T-helper 2 cell (primary cell): ENCODE measurements around the gene AREG.

ENCODE experiments used
- DNase-seq, 5 experiments: peaks; one replicate each; pipeline versions ENCODE4 v3.0.0 to v3.0.0-alpha.2; 2012 to 2022
- total RNA-seq, 2 donors: gene quantifications; one replicate each; lab custom pipeline; 2026; lab: John Stamatoyannopoulos, UW

The AREG gene
- total RNA-seq, result 13.7 to 27.5 reads per million in 2 donors

GRCh38 chr4:74444891-74445642, at the start of gene AREG:
Gene AREG, plus strand, starts transcription at chr4:74445136. Its CDS starts 210 bp downstream, at chr4:74445346.
- peak; percentile 68 to 90 (median 78) for DNase-seq

GRCh38 chr4:74395633-74396032, 49.3 kb upstream of the AREG start:
- no peak for DNase-seq

- peak in 1 of 5 experiments; percentile 36 for DNase-seq
Measured at GRCh38 chr4:74397748-74398426, 47.0 kb upstream of the AREG start.

GRCh38 chr4:74398894-74399589, 45.9 kb upstream of the AREG start:
- DNase-seq, result peak in 1 of 5 experiments; percentile 4

GRCh38 chr4:74400395-74400794, 44.5 kb upstream of the AREG start:
- DNase-seq, result no peak

- DNase-seq, result no peak
Measured at GRCh38 chr4:74402692-74403456, 42.1 kb upstream of the AREG start.

- DNase-seq, result no peak
Measured at GRCh38 chr4:74407891-74408290, 37.0 kb upstream of the AREG start.

- no peak for DNase-seq
Measured at GRCh38 chr4:74408639-74409038, 36.3 kb upstream of the AREG start.

GRCh38 chr4:74410272-74410671, 34.7 kb upstream of the AREG start:
- DNase-seq, result no peak

- DNase-seq, result no peak
Measured at GRCh38 chr4:74412225-74412624, 32.7 kb upstream of the AREG start.

GRCh38 chr4:74413265-74413664, 31.7 kb upstream of the AREG start:
- no peak for DNase-seq

GRCh38 chr4:74414149-74414809, 30.7 kb upstream of the AREG start:
- DNase-seq, result no peak

- DNase-seq, result no peak
Measured at GRCh38 chr4:74415602-74416300, 29.2 kb upstream of the AREG start.

GRCh38 chr4:74418063-74418670, 26.8 kb upstream of the AREG start:
- no peak for DNase-seq

GRCh38 chr4:74420863-74421262, 24.1 kb upstream of the AREG start:
- no peak for DNase-seq

GRCh38 chr4:74423104-74423503, 21.8 kb upstream of the AREG start:
- DNase-seq, result no peak

- no peak for DNase-seq
Measured at GRCh38 chr4:74424111-74424510, 20.8 kb upstream of the AREG start.

GRCh38 chr4:74426101-74426500, 18.8 kb upstream of the AREG start:
- DNase-seq, result peak in 1 of 5 experiments; percentile 3

GRCh38 chr4:74428276-74428675, 16.7 kb upstream of the AREG start:
- no peak for DNase-seq

GRCh38 chr4:74431113-74431826, 13.7 kb upstream of the AREG start:
- DNase-seq, result no peak
